Activated T-cell treated with anti-CD3 and anti-CD28 coated beads, Interleukin-2, amount 50 U/mL, for 72 hours (primary cell): Measurements from ENCODE around the gene RASA2. TPM values are rescaled to one million over a fixed set of nuclear protein-coding genes. Genes with fewer than 3 reads are reported as not detected.

Experiments
- ATAC-seq, 2 donors: fragments of 150-1000 bp; cut with Tn5 transposase; replicated peaks in 1 of 2; 2 replicates each; pipeline ENCODE4 v1.10.0; 2021; ENCODE audit warnings: moderate library complexity in 2 of 2, mild to moderate bottlenecking in 1 of 2
- DNase-seq, 2 donors: peaks; one replicate each; pipeline ENCODE4 v3.0.0; 2021 to 2022; ENCODE audit warnings: mixed read lengths in 1 of 2
- H3K27ac Mint-ChIP-seq: one replicate; pipeline ENCODE4 v1.8.0; 2022; ENCODE audit warnings: mild to moderate bottlenecking, moderate library complexity, mixed read lengths
- H3K27me3 Mint-ChIP-seq: one replicate; pipeline ENCODE4 v1.8.0; 2022; ENCODE audit warnings: low read depth, mixed read lengths
- H3K36me3 Mint-ChIP-seq, 2 donors: one replicate each; pipeline ENCODE4 v1.8.0; 2022; ENCODE audit warnings: mixed read lengths in 2 of 2, mild to moderate bottlenecking in 1 of 2; ENCODE audit not compliant: insufficient read depth in 2 of 2
- H3K4me1 Mint-ChIP-seq: one replicate; pipeline ENCODE4 v1.8.0; 2022; ENCODE audit warnings: low read depth, mixed read lengths
- H3K4me3 Mint-ChIP-seq, 2 donors: one replicate each; pipeline ENCODE4 v1.8.0; 2022; ENCODE audit warnings: mild to moderate bottlenecking in 2 of 2, mixed read lengths in 2 of 2, moderate library complexity in 2 of 2
- H3K9me3 Mint-ChIP-seq, 2 donors: one replicate each; pipeline ENCODE4 v1.8.0; 2022; ENCODE audit warnings: mixed read lengths in 2 of 2
- total RNA-seq, 2 donors: library from RNA; stranded (reverse); gene quantifications; one replicate each; pipeline ENCODE4 v1.2.3, GENCODE V29; 2022

The RASA2 gene
- total RNA-seq, 2 donors from 2014 or later = 34.4 to 37.3 TPM

DNA sequence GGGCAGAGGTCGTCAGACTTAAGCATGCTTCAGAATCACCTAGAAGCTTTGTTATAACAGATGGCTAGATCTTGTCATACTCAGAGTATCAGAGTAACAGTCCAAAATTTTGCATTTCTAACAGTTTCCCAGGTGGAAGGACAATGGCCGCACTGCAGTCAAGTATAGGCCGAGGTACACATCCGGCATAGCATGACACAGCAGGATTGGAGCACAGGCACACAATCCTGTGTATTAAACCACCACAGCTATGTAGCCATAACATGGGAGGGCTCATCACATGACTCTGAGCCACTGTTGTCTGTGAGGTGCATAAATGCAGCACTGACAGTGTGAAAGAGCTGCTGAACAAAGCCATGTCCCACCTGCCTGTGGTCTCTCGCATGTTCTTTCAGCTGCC lies 165.5 kb downstream of the RASA2 start:
- no peak for DNase-seq
- no peak overlapping the region for H3K27ac Mint-ChIP-seq

DNA sequence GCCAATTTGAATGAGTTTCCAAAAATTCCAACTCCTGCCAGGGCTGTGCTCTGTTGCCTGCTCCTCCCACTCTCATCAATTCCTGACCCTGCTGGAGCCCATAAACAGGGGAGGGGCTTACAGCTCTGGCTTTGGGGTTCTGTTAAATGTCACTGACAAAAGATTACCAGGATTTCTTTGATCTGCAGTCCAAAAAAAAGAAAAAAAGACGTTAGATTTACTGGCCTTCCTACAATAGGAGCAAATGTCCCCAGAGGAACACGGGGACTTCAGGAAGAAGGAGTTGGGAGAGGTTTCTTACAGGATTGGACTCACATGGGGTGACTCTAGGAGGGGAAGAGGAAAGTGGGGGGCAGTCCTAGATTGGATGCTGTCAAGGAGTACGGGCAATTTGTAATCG lies 167.0 kb downstream of the RASA2 start:
- ATAC-seq = no peak
- Mint-ChIP-seq H3K27ac (no peak overlapping the region), H3K4me1 (no peaks in the 10 kb centered on the region), H3K36me3 (no peaks in the 10 kb centered on the region), H3K4me3 (no peak overlapping the region), H3K27me3 (peaks cover 21% of the 10 kb centered on the region), H3K9me3 (peaks cover 0 to 1% of the 10 kb centered on the region in 2 donors)
- no peak for DNase-seq

More for the DNA sequence above, 165.5 kb downstream of the RASA2 start:
- no peak for ATAC-seq
- peaks cover 0 to 1% of the 10 kb centered on the region in 2 donors for H3K9me3 Mint-ChIP-seq
- no peak overlapping the region for H3K4me3 Mint-ChIP-seq
- no peaks in the 10 kb centered on the region for H3K4me1 Mint-ChIP-seq
- no peaks in the 10 kb centered on the region for H3K36me3 Mint-ChIP-seq
- peaks cover 6% of the 10 kb centered on the region for H3K27me3 Mint-ChIP-seq

DNA sequence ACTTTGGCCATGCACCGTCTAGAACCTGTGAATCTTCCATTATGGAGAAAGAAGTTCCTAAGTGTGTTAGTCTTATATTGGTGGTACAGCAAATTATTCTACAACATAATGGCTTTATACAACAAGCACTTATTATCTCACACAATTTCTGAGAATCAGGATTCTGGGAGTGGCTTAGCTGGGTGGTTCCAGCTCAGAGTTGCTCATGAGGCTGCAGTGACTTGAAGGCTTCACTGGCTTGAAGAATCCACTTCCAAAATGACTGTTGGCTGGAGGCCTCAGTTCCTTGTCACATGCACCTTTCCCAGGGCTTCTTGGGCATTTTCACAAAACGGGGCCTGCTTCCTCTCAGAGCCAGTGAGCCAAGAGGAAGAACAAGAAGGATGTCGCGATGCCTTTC lies 169.0 kb downstream of the RASA2 start:
- H3K9me3 Mint-ChIP-seq = peaks cover 0 to 1% of the 10 kb centered on the region in 2 donors
- no peak overlapping the region for H3K27ac Mint-ChIP-seq
- no peak overlapping the region for H3K4me3 Mint-ChIP-seq
- peaks cover 40% of the 10 kb centered on the region for H3K27me3 Mint-ChIP-seq
- no peak for DNase-seq
- H3K36me3 Mint-ChIP-seq = peaks cover 0 to 4% of the 10 kb centered on the region in 2 donors
- no peak for ATAC-seq
- peaks cover 11% of the 10 kb centered on the region for H3K4me1 Mint-ChIP-seq

GRCh38 chr3:141656771-141657170 lies 169.9 kb downstream of the RASA2 start:
- DNase-seq (no peak), ATAC-seq (no peak)
- H3K9me3 Mint-ChIP-seq = peaks cover 0 to 1% of the 10 kb centered on the region in 2 donors
- no peak overlapping the region for H3K4me3 Mint-ChIP-seq
- H3K27ac Mint-ChIP-seq = no peak overlapping the region
- peaks cover 49% of the 10 kb centered on the region for H3K27me3 Mint-ChIP-seq
- peaks cover 11% of the 10 kb centered on the region for H3K4me1 Mint-ChIP-seq
- peaks cover 0 to 4% of the 10 kb centered on the region in 2 donors for H3K36me3 Mint-ChIP-seq

- DNase-seq (no peak), ATAC-seq (no peak)
- Mint-ChIP-seq H3K9me3 (peaks cover 0 to 1% of the 10 kb centered on the region in 2 donors), H3K27ac (no peak overlapping the region), H3K27me3 (peaks cover 57% of the 10 kb centered on the region), H3K4me3 (no peak overlapping the region), H3K36me3 (peaks cover 0 to 4% of the 10 kb centered on the region in 2 donors), H3K4me1 (peaks cover 11% of the 10 kb centered on the region)
These were observed 170.7 kb downstream of the RASA2 start for GRCh38 chr3:141657516-141657915.

DNA sequence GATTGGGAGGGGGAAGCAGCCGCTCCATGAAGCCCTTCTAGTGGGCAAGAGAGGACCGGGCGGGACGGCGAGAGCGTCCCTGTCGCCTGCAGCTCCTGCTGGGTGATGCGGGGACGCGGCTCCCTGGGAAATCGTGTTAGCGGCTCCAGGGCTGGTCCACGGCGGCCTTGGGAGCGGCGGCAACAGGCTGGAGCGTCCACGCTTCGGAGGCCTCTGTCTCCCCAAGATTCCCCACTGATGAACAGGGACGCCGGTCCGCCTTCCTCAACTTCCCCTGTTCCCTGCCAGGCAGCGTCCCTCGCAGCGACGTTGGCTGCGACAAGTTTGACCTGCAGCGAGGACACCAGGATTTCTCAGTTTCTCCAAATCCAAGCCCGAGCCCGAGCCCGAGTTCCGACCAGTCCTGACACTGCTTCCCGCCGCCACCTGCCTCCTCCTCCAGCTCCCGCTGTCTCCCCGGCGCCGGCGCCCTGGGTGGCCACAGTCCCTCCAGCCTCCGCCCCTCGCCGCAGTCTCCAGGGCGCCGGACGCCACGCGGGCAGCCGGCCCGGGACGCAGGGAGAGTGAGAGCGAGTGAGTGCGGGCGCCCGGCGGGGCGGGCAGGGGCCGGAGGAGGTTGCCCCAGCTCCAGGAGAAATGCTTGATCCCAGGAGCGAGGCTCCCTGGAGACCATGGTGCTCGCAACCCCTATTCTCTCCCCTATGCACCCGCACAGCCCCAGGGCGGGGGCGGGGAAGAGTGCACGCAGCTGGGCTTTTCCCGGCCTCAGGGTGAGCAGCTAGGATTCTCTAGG lies 173.2 kb downstream of the RASA2 start:
- Mint-ChIP-seq H3K9me3 (peaks cover 0 to 1% of the 10 kb centered on the region in 2 donors), H3K27me3 (peaks cover 72% of the 10 kb centered on the region), H3K4me1 (peaks cover 11% of the 10 kb centered on the region), H3K36me3 (peaks cover 0 to 4% of the 10 kb centered on the region in 2 donors), H3K27ac (no peak overlapping the region), H3K4me3 (peak overlapping the region; percentile 77 to 79)
- ATAC-seq = peak; percentile 56 to 68
- peak in 1 of 2 donors; percentile 12 for DNase-seq

GRCh38 chr3:141660614-141660947 lies 173.8 kb downstream of the RASA2 start:
- H3K4me3 Mint-ChIP-seq = peak overlapping the region; percentile 34 to 79
- H3K27me3 Mint-ChIP-seq = peaks cover 76% of the 10 kb centered on the region
- peaks cover 11% of the 10 kb centered on the region for H3K4me1 Mint-ChIP-seq

GRCh38 chr3:141661229-141662196 lies 174.7 kb downstream of the RASA2 start:
- H3K36me3 Mint-ChIP-seq = peaks cover 0 to 4% of the 10 kb centered on the region in 2 donors
- H3K27ac Mint-ChIP-seq = no peak overlapping the region
- peaks cover 11% of the 10 kb centered on the region for H3K4me1 Mint-ChIP-seq
- ATAC-seq (no peak), DNase-seq (no peak)
- H3K4me3 Mint-ChIP-seq = no peak overlapping the region
- H3K27me3 Mint-ChIP-seq = peaks cover 76% of the 10 kb centered on the region
- H3K9me3 Mint-ChIP-seq = no peaks in the 10 kb centered on the region

More at GRCh38 chr3:141660614-141660947, 173.8 kb downstream of the RASA2 start:
- H3K27ac Mint-ChIP-seq = no peak overlapping the region
- no peak for DNase-seq
- no peak for ATAC-seq
- H3K9me3 Mint-ChIP-seq = no peaks in the 10 kb centered on the region
- H3K36me3 Mint-ChIP-seq = peaks cover 0 to 4% of the 10 kb centered on the region in 2 donors

DNA sequence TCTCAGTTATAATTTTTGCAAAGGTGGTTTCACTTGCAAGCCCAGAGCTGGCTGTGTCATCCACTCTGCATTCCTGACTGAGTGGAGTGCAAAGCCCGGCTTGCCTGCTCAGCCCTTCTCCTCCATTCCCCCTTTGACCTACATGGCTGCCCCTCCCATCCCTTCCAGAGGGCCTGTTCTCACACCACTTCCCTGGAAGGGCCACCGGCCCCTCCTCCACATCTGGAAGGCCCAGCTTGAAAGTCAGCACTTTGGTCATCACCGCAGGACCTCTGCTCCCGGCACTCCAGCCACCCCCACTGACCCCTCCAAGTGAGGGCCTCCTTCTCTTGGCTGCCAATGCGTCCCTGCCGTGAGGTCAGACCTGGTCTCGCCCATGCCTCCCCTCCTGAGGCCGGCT lies 177.2 kb downstream of the RASA2 start:
- Mint-ChIP-seq H3K27ac (no peak overlapping the region), H3K27me3 (peaks cover 53% of the 10 kb centered on the region), H3K4me3 (no peak overlapping the region), H3K4me1 (peaks cover 11% of the 10 kb centered on the region), H3K36me3 (peaks cover 4 to 5% of the 10 kb centered on the region in 2 donors), H3K9me3 (peaks cover 3% of the 10 kb centered on the region in 2 donors)
- DNase-seq (no peak), ATAC-seq (no peak)

Other genes starting within 250 kb of the RASA2 start
- gene ZBTB38, start 118.5 kb upstream of the RASA2 start, total RNA-seq = 10 to 100 TPM; 50.7 to 82.9 TPM